Keratinocyte (primary cell): ENCODE measurements around the gene NAA15.
"Not testable (repeated sequence)": the region's sequence is repeated elsewhere in the genome, so short reads cannot be mapped to it uniquely, and the experiment has no call there.

Experiments
- CTCF ChIP-seq, 3 experiments: IDR thresholded peaks in 1 of 3; conservative IDR thresholded peaks in 1 of 3; optimal IDR thresholded peaks in 1 of 3; 2 replicates in 2 of 3; 3 replicates in 1 of 3; pipeline versions ENCODE3 to v1.5.1; 2011; ENCODE audit warnings: low read length in 3 of 3, mild to moderate bottlenecking in 3 of 3, moderate library complexity in 2 of 3, control low read depth in 1 of 3, inconsistent platforms in 1 of 3; ENCODE audit not compliant: insufficient read depth in 2 of 3; ENCODE audit errors: extremely low read depth in 1 of 3
- EZH2 ChIP-seq: IDR thresholded peaks from one replicate; pipeline ENCODE4 v1.6.1; 2012; ENCODE audit warnings: inconsistent platforms, mild to moderate bottlenecking, low read length, moderate library complexity

- TF ChIP-seq CTCF (optimal IDR thresholded peaks at IDR 0.05 in 1 of 3, IDR thresholded peaks at IDR 0.05 in 1 of 3, conservative IDR thresholded peaks at IDR 0.05 in 1 of 3; ENCODE audit: extremely low read depth in 1 of 3, insufficient read depth in 2 of 3, low read length in 3 of 3); EZH2: not testable (repeated sequence)
Observed at GRCh38 chr4:139414671-139415210, 113.4 kb downstream of the NAA15 start.
